Panc1 (cell line): ENCODE measurements around the gene NUDT13. TPM values are rescaled to one million over a fixed set of nuclear protein-coding genes. Genes with fewer than 3 reads are reported as not detected.

Source experiments
- ATAC-seq: fragments of 200-7000 bp; cut with Tn5 transposase; 2 replicates; pipeline ENCODE4 v1.9.1; 2020; ENCODE audit warnings: mild to moderate bottlenecking, moderate library complexity
- BruUV-seq: library from RNA; stranded (reverse); fragments of 400-500 nt; replicated peaks from 2 replicates; lab custom pipeline; 2021; lab: Mats Ljungman, UMichigan
- CTCF ChIA-PET: fragments of 300-600 bp; sonication (Branson Sonifier 250); formaldehyde crosslinking; loops from one replicate; lab custom pipeline; 2022; ENCODE audit warnings: antibody characterized with exemption; lab: Charles Lee
- POLR2A ChIA-PET: fragments of 300-600 bp; sonication (Branson Sonifier 250); formaldehyde crosslinking; loops from one replicate; lab custom pipeline; 2022; ENCODE audit warnings: antibody characterized with exemption; lab: Charles Lee
- DNase-seq: peaks from one replicate; pipeline ENCODE4 v3.0.0-alpha.2; 2010; ENCODE audit warnings: low read depth, low spot score
- H3K27ac ChIP-seq: 2 replicates; pipeline ENCODE4 v1.5.1; 2011; ENCODE audit warnings: mild to moderate bottlenecking, low read length, inconsistent platforms
- H3K27me3 ChIP-seq: fragments of 200-500 bp; sonication (Bioruptor generic); 2 replicates; pipeline ENCODE4 v1.6.0; 2014; ENCODE audit warnings: low read length, inconsistent platforms; ENCODE audit not compliant: control insufficient read depth, insufficient read depth
- H3K36me3 ChIP-seq: fragments of 200-500 bp; sonication (Bioruptor generic); 2 replicates; pipeline ENCODE4 v1.5.1; 2014; ENCODE audit warnings: inconsistent platforms, mild to moderate bottlenecking, low read length, moderate library complexity; ENCODE audit not compliant: control insufficient read depth, insufficient read depth
- H3K4me1 ChIP-seq: 2 replicates; pipeline ENCODE4 v1.5.1; 2011; ENCODE audit warnings: inconsistent platforms, mild to moderate bottlenecking, low read length, moderate library complexity; ENCODE audit not compliant: control insufficient read depth, insufficient read depth
- H3K4me3 ChIP-seq, 2 experiments: 2 replicates each; pipeline ENCODE4 v1.5.1; 2011 to 2012; ENCODE audit warnings: low read depth in 2 of 2, low read length in 2 of 2, mild to moderate bottlenecking in 2 of 2, inconsistent platforms in 1 of 2, moderate library complexity in 1 of 2
- H3K9me3 ChIP-seq: fragments of 200-500 bp; sonication (Bioruptor generic); 2 replicates; pipeline ENCODE4 v1.5.1; 2014; ENCODE audit warnings: low read depth, mild to moderate bottlenecking, inconsistent platforms, low read length, moderate library complexity; ENCODE audit not compliant: control insufficient read depth, insufficient read depth
- POLR2AphosphoS5 ChIP-seq: IDR thresholded peaks from 2 replicates; pipeline ENCODE4 v1.6.1; 2012; ENCODE audit warnings: mild to moderate bottlenecking, low read depth, low read length, moderate library complexity
- REST ChIP-seq, 2 experiments: IDR thresholded peaks; 2 replicates each; pipeline ENCODE4 v1.6.1; 2011 to 2012; ENCODE audit warnings: low read depth in 2 of 2, control low read depth in 1 of 2, low read length in 1 of 2, mild to moderate bottlenecking in 1 of 2, moderate library complexity in 1 of 2; ENCODE audit not compliant: insufficient read depth in 1 of 2
- SIN3A ChIP-seq: IDR thresholded peaks from 2 replicates; pipeline ENCODE4 v1.6.1; 2012; ENCODE audit warnings: low read depth, mild to moderate bottlenecking, low read length, moderate library complexity, borderline replicate concordance; ENCODE audit not compliant: insufficient read depth
- TCF7L2 ChIP-seq: IDR thresholded peaks from 2 replicates; pipeline ENCODE4 v1.6.1; 2011; ENCODE audit warnings: mild to moderate bottlenecking, low read depth, low read length, inconsistent platforms
- in situ Hi-C: cut with HindIII; loops from 2 replicates; pipeline ENCODE4 v1.10.0; 2016; ENCODE audit warnings: low sequenced_read_pairs, low pct_unique_long_range_greater_than_20kb
- intact Hi-C: fragments of 100-400 bp; cut with micrococcal nuclease; formaldehyde crosslinking; loops from one replicate; pipeline ENCODE4 v1.10.0; 2022; ENCODE audit not compliant: unreplicated experiment
- total RNA-seq: library from RNA; stranded (reverse); gene quantifications from one replicate; pipeline ENCODE4 v1.2.1, GENCODE V29; 2021; ENCODE audit not compliant: unreplicated experiment
- TF ChIP-seq, protein P1 (sequence below): fragments of 450-650 bp; IDR thresholded peaks from 2 replicates; pipeline ENCODE4 v1.5.1; 2017; ENCODE audit warnings: mild to moderate bottlenecking

Gene NUDT13
- total RNA-seq, 1 experiment from 2014 or later: 6.1 TPM

GRCh38 chr10:73169320-73169719, 59.1 kb downstream of the NUDT13 start:
- CTCF ChIA-PET: no interaction called here
- in situ Hi-C loops: no loop called here
- BruUV-seq: no TSS peak
- Histone ChIP-seq H3K27me3 (no peaks in the 10 kb centered on the region), H3K27ac (no peak overlapping the region), H3K9me3 (no peaks in the 10 kb centered on the region), H3K4me3 (no peak overlapping the region), H3K4me1 (no peaks in the 10 kb centered on the region), H3K36me3 (peaks cover 4% of the 10 kb centered on the region; the same call in 1 of the 2 replicates)
- TF ChIP-seq POLR2AphosphoS5 (no peak), REST (IDR thresholded peaks at IDR 0.05; ENCODE audit: insufficient read depth in 1 of 2, low read depth in 2 of 2, low read length in 1 of 2) (no peak), SIN3A (no peak), TCF7L2 (no peak)
- TF ChIP-seq, protein P1, sequence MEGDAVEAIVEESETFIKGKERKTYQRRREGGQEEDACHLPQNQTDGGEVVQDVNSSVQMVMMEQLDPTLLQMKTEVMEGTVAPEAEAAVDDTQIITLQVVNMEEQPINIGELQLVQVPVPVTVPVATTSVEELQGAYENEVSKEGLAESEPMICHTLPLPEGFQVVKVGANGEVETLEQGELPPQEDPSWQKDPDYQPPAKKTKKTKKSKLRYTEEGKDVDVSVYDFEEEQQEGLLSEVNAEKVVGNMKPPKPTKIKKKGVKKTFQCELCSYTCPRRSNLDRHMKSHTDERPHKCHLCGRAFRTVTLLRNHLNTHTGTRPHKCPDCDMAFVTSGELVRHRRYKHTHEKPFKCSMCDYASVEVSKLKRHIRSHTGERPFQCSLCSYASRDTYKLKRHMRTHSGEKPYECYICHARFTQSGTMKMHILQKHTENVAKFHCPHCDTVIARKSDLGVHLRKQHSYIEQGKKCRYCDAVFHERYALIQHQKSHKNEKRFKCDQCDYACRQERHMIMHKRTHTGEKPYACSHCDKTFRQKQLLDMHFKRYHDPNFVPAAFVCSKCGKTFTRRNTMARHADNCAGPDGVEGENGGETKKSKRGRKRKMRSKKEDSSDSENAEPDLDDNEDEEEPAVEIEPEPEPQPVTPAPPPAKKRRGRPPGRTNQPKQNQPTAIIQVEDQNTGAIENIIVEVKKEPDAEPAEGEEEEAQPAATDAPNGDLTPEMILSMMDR: no peak
- DNase-seq (no peak), ATAC-seq (no peak)
- POLR2A ChIA-PET: interaction anchor here (0.6 to 0.7 kb wide), 3 partner anchors 12 to 1073 kb away, joined by 3 to 9 read pairs (median 3); no protein-coding TSS in a partner anchor
- intact Hi-C loops: no loop called here

DNA sequence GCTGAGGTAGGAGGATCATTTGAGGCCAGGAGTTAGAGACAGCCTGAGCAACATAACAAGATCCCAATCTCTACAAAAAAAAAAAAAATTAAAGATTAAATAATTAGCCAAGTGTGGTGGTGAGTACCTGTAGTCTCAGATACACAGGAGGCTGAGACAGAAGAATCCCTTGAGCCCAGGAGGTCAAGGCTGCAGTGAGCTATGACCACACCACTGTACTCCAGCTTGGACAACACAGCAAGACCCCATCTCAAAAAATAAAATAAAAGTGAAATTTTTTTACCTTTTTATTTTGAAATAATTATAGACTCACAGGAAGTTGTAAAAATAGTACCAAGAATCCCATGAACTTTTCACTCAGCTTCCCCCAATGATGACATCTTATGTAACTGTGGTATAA, 62.6 kb downstream of the NUDT13 start:
- Histone ChIP-seq H3K27ac (no peak overlapping the region), H3K4me3 (no peak overlapping the region), H3K9me3 (no peaks in the 10 kb centered on the region), H3K36me3 (peaks cover 4% of the 10 kb centered on the region; the same call in 1 of the 2 replicates), H3K4me1 (no peaks in the 10 kb centered on the region), H3K27me3 (no peaks in the 10 kb centered on the region)
- intact Hi-C loops: no loop called here
- ATAC-seq (no peak), DNase-seq (no peak)
- TF ChIP-seq SIN3A: no peak
- TF ChIP-seq POLR2AphosphoS5: no peak
- TF ChIP-seq, protein P1: no peak
- no peak for TF ChIP-seq REST (IDR thresholded peaks at IDR 0.05; ENCODE audit: insufficient read depth in 1 of 2, low read depth in 2 of 2, low read length in 1 of 2)
- TF ChIP-seq TCF7L2: no peak
- in situ Hi-C loops: no loop called here
- ChIA-PET CTCF (no interaction called here), POLR2A (no interaction called here)
- no TSS peak for BruUV-seq
